Activated CD8-positive, alpha-beta memory T cell treated with anti-CD3 and anti-CD28 coated beads for 24 hours (primary cell): ENCODE measurements around the gene RIPPLY3.
"Not testable (repeated sequence)": the region's sequence is repeated elsewhere in the genome, so short reads cannot be mapped to it uniquely, and the experiment has no call there.

Experiments used
- DNase-seq: peaks from one replicate; pipeline ENCODE4 v3.0.0-alpha.2; 2020

Gene RIPPLY3

GRCh38 chr21:37026499-37026898 lies 20.0 kb downstream of the RIPPLY3 start:
- no peak for DNase-seq

GRCh38 chr21:37028570-37028969 lies 22.1 kb downstream of the RIPPLY3 start:
- DNase-seq, result no peak

GRCh38 chr21:37030864-37031263 lies 24.4 kb downstream of the RIPPLY3 start:
- no peak for DNase-seq

- no peak for DNase-seq
Measured at GRCh38 chr21:37032293-37032692, 25.8 kb downstream of the RIPPLY3 start.

- no peak for DNase-seq
Measured at GRCh38 chr21:37032877-37033471, 26.5 kb downstream of the RIPPLY3 start.

GRCh38 chr21:37034394-37034793 lies 27.9 kb downstream of the RIPPLY3 start:
- not testable (repeated sequence) for DNase-seq

- DNase-seq, result no peak
Measured at GRCh38 chr21:37036177-37036576, 29.7 kb downstream of the RIPPLY3 start.

- DNase-seq, result no peak
Measured at GRCh38 chr21:37039411-37040075, 33.0 kb downstream of the RIPPLY3 start.

- no peak for DNase-seq
Measured at GRCh38 chr21:37040212-37040611, 33.7 kb downstream of the RIPPLY3 start.

GRCh38 chr21:37041706-37042271 lies 35.3 kb downstream of the RIPPLY3 start:
- no peak for DNase-seq

- DNase-seq, result no peak
Measured at GRCh38 chr21:37043818-37044217, 37.3 kb downstream of the RIPPLY3 start.

- DNase-seq, result no peak
Measured at GRCh38 chr21:37044643-37045042, 38.1 kb downstream of the RIPPLY3 start.

- DNase-seq, result no peak
Measured at GRCh38 chr21:37045149-37045548, 38.6 kb downstream of the RIPPLY3 start.

GRCh38 chr21:37045556-37045955 lies 39.1 kb downstream of the RIPPLY3 start:
- no peak for DNase-seq

GRCh38 chr21:37047079-37047478 lies 40.6 kb downstream of the RIPPLY3 start:
- no peak for DNase-seq

- not testable (repeated sequence) for DNase-seq
Measured at GRCh38 chr21:37049741-37050140, 43.2 kb downstream of the RIPPLY3 start.

GRCh38 chr21:37055271-37055855 lies 48.9 kb downstream of the RIPPLY3 start:
- no peak for DNase-seq

- no peak for DNase-seq
Measured at GRCh38 chr21:37057614-37058013, 51.1 kb downstream of the RIPPLY3 start.

GRCh38 chr21:37058261-37058660 lies 51.8 kb downstream of the RIPPLY3 start:
- no peak for DNase-seq

GRCh38 chr21:37059181-37059580 lies 52.7 kb downstream of the RIPPLY3 start:
- DNase-seq, result no peak

GRCh38 chr21:37060296-37060695 lies 53.8 kb downstream of the RIPPLY3 start:
- DNase-seq, result no peak

GRCh38 chr21:37061926-37062592 lies 55.6 kb downstream of the RIPPLY3 start:
- no peak for DNase-seq

GRCh38 chr21:37062593-37062935 lies 56.1 kb downstream of the RIPPLY3 start:
- DNase-seq, result no peak

GRCh38 chr21:37063433-37063832 lies 56.9 kb downstream of the RIPPLY3 start:
- DNase-seq, result no peak
